Measurements from ENCODE around the gene NHS.

- TF ChIP-seq TAF1 (IDR thresholded peaks at IDR 0.05; ENCODE audit: borderline replicate concordance, insufficient read depth, low read length) = no peak
- TF ChIP-seq REST (IDR thresholded peaks at IDR 0.05; ENCODE audit: insufficient read depth in 1 of 2, low read depth in 2 of 2, low read length in 2 of 2) = no peak
Observed at GRCh38 chrX:17549107-17549651, 174.2 kb downstream of the NHS start.

All from PFSK-1 (cell line).